ENCODE measurements around the gene MAD1L1.

MAD1L1 gene

GRCh38 chr7:1914321-1914720 lies 318.4 kb downstream of the MAD1L1 start:
- DNase-seq (ENCODE audit: low read depth): no peak

GRCh38 chr7:1913466-1914282 lies 319.1 kb downstream of the MAD1L1 start:
- DNase-seq (ENCODE audit: low read depth): no peak

- DNase-seq (ENCODE audit: low read depth): no peak
Measured at GRCh38 chr7:1912593-1913465, 319.9 kb downstream of the MAD1L1 start.

- DNase-seq (ENCODE audit: low read depth): no peak
Measured at GRCh38 chr7:1911571-1911970, 321.2 kb downstream of the MAD1L1 start.

GRCh38 chr7:1910827-1911226 lies 321.9 kb downstream of the MAD1L1 start:
- DNase-seq (ENCODE audit: low read depth): no peak

GRCh38 chr7:1910081-1910685 lies 322.6 kb downstream of the MAD1L1 start:
- DNase-seq (ENCODE audit: low read depth): no peak

- no peak for DNase-seq (ENCODE audit: low read depth)
Measured at GRCh38 chr7:1909476-1909875, 323.3 kb downstream of the MAD1L1 start.

GRCh38 chr7:1908823-1909420 lies 323.8 kb downstream of the MAD1L1 start:
- DNase-seq (ENCODE audit: low read depth): no peak

GRCh38 chr7:1907751-1908365 lies 324.9 kb downstream of the MAD1L1 start:
- DNase-seq (ENCODE audit: low read depth): no peak

- DNase-seq (ENCODE audit: low read depth): no peak
Measured at GRCh38 chr7:1906988-1907745, 325.6 kb downstream of the MAD1L1 start.

- no peak for DNase-seq (ENCODE audit: low read depth)
Measured at GRCh38 chr7:1906087-1906830, 326.5 kb downstream of the MAD1L1 start.

- no peak for DNase-seq (ENCODE audit: low read depth)
Measured at GRCh38 chr7:1902231-1902855, 330.4 kb downstream of the MAD1L1 start.

- no peak for DNase-seq (ENCODE audit: low read depth)
Measured at GRCh38 chr7:1901431-1902210, 331.1 kb downstream of the MAD1L1 start.

GRCh38 chr7:1900847-1901246 lies 331.9 kb downstream of the MAD1L1 start:
- DNase-seq (ENCODE audit: low read depth): no peak

- no peak for DNase-seq (ENCODE audit: low read depth)
Measured at GRCh38 chr7:1899951-1900762, 332.6 kb downstream of the MAD1L1 start.

GRCh38 chr7:1899196-1899595 lies 333.5 kb downstream of the MAD1L1 start:
- DNase-seq (ENCODE audit: low read depth): no peak

- DNase-seq (ENCODE audit: low read depth): no peak
Measured at GRCh38 chr7:1898628-1899185, 334.0 kb downstream of the MAD1L1 start.

All from T-helper 22 cell (primary cell).